CD8-positive, alpha-beta memory T cell (primary cell): ENCODE results near the gene ENOSF1. TPM values are rescaled to one million over a fixed set of nuclear protein-coding genes. Genes with fewer than 3 reads are reported as not detected.

ENCODE experiments used
- CTCF ChIA-PET: fragments of 350-600 bp; sonication (Branson Sonifier 250); formaldehyde crosslinking; loops from one replicate; lab custom pipeline; 2021; ENCODE audit warnings: antibody characterized with exemption; lab: Charles Lee
- POLR2A ChIA-PET: fragments of 350-600 bp; sonication (Branson Sonifier 250); formaldehyde crosslinking; loops from one replicate; lab custom pipeline; 2021; ENCODE audit warnings: antibody characterized with exemption; lab: Charles Lee
- DNase-seq, 5 donors: peaks; one replicate each; pipeline versions ENCODE4 v3.0.0 to v3.0.0-alpha.2; 2020 to 2022; ENCODE audit warnings: mixed read lengths in 1 of 5
- H3K27ac ChIP-seq: one replicate; pipeline ENCODE4 v1.7.0; 2013; ENCODE audit warnings: low read depth, mild to moderate bottlenecking, low read length, moderate library complexity
- H3K27me3 ChIP-seq: 2 replicates; pipeline ENCODE4 v1.7.0; 2013; ENCODE audit warnings: low read length, mild to moderate bottlenecking; ENCODE audit not compliant: insufficient read depth, poor library complexity, severe bottlenecking
- H3K36me3 ChIP-seq: 2 replicates; pipeline ENCODE4 v1.7.0; 2013; ENCODE audit warnings: mild to moderate bottlenecking, low read length, moderate library complexity; ENCODE audit not compliant: insufficient read depth
- H3K4me1 ChIP-seq: 2 replicates; pipeline ENCODE4 v1.7.0; 2013; ENCODE audit warnings: mild to moderate bottlenecking, low read length, moderate library complexity; ENCODE audit not compliant: insufficient read depth
- H3K4me3 ChIP-seq: 2 replicates; pipeline ENCODE4 v1.7.0; 2013; ENCODE audit warnings: mild to moderate bottlenecking, low read length
- H3K9me3 ChIP-seq: 2 replicates; pipeline ENCODE4 v1.7.0; 2013; ENCODE audit warnings: mild to moderate bottlenecking, low read length
- H3K27ac Mint-ChIP-seq, 8 donors: one replicate each; pipeline ENCODE4 v1.8.0; 2020 to 2021; ENCODE audit warnings: mixed read lengths in 8 of 8, mild to moderate bottlenecking in 6 of 8, inconsistent platforms in 3 of 8, moderate library complexity in 3 of 8
- H3K27me3 Mint-ChIP-seq, 2 donors: one replicate each; pipeline ENCODE4 v1.8.0; 2020 to 2021; ENCODE audit warnings: mixed read lengths in 2 of 2, mild to moderate bottlenecking in 1 of 2, moderate library complexity in 1 of 2
- H3K36me3 Mint-ChIP-seq, 3 donors: one replicate each; pipeline ENCODE4 v1.8.0; 2020 to 2021; ENCODE audit warnings: mixed read lengths in 3 of 3, inconsistent platforms in 1 of 3, mild to moderate bottlenecking in 1 of 3
- H3K4me1 Mint-ChIP-seq, 3 donors: one replicate each; pipeline ENCODE4 v1.8.0; 2020 to 2021; ENCODE audit warnings: mixed read lengths in 3 of 3, inconsistent platforms in 1 of 3, mild to moderate bottlenecking in 1 of 3
- H3K4me3 Mint-ChIP-seq, 7 donors: one replicate each; pipeline ENCODE4 v1.8.0; 2020 to 2021; ENCODE audit warnings: mixed read lengths in 7 of 7, mild to moderate bottlenecking in 6 of 7, moderate library complexity in 4 of 7, inconsistent platforms in 2 of 7
- H3K9me3 Mint-ChIP-seq, 5 donors: one replicate each; pipeline ENCODE4 v1.8.0; 2020 to 2022; ENCODE audit warnings: mixed read lengths in 5 of 5, mild to moderate bottlenecking in 3 of 5, moderate library complexity in 2 of 5, inconsistent platforms in 1 of 5
- polyA plus RNA-seq: library from polyadenylated mRNA; unstranded; fragments of 300-500 nt; fragmentation: Illumina TruSeq; gene quantifications from one replicate; pipeline ENCODE4 v1.2.3, GENCODE V29; 2021
- total RNA-seq, 2 experiments: library from RNA; stranded (reverse); gene quantifications; one replicate each; pipeline ENCODE4 v1.2.3, GENCODE V29; 2021

Gene ENOSF1
- total and polyA plus RNA-seq, 3 experiments from 2014 or later = 13.2 to 50.8 (median 45.9) TPM

GRCh38 chr18:670522-670921, 41.9 kb downstream of the ENOSF1 start:
- H3K36me3 ChIP-seq = no peaks in the 10 kb centered on the region
- H3K4me3 Mint-ChIP-seq = no peak overlapping the region
- no peaks in the 10 kb centered on the region for H3K27me3 Mint-ChIP-seq
- no peak overlapping the region for H3K27ac ChIP-seq
- H3K36me3 Mint-ChIP-seq = peaks cover 0 to 57% (median 18%) of the 10 kb centered on the region in 3 donors
- no peaks in the 10 kb centered on the region for H3K9me3 ChIP-seq
- H3K4me1 Mint-ChIP-seq = no peaks in the 10 kb centered on the region
- H3K4me1 ChIP-seq = no peaks in the 10 kb centered on the region
- POLR2A ChIA-PET = interaction anchor here (0.9 kb wide), 1 partner anchor 13 kb away, joined by 3 read pairs; the partner anchor contains the start of gene TYMS
- peak overlapping the region in 3 of 8 donors; percentile 8 to 73 (median 52) for H3K27ac Mint-ChIP-seq
- DNase-seq = no peak
- peaks cover 0 to 2% (median 0%) of the 10 kb centered on the region in 5 donors for H3K9me3 Mint-ChIP-seq
- H3K4me3 ChIP-seq = no peak overlapping the region
- CTCF ChIA-PET = no interaction called here
- H3K27me3 ChIP-seq = no peaks in the 10 kb centered on the region

- Histone ChIP-seq H3K9me3 (no peaks in the 10 kb centered on the region), H3K4me3 (no peak overlapping the region), H3K4me1 (no peaks in the 10 kb centered on the region), H3K27me3 (no peaks in the 10 kb centered on the region), H3K27ac (no peak overlapping the region), H3K36me3 (no peaks in the 10 kb centered on the region)
- DNase-seq = no peak
- ChIA-PET CTCF (no interaction called here), POLR2A (no interaction called here)
- Mint-ChIP-seq H3K4me3 (no peak overlapping the region), H3K27ac (peak overlapping the region in 1 of 8 donors; percentile 20), H3K4me1 (no peaks in the 10 kb centered on the region), H3K27me3 (no peaks in the 10 kb centered on the region), H3K36me3 (peaks cover 0 to 45% (median 18%) of the 10 kb centered on the region in 3 donors), H3K9me3 (peaks cover 0 to 2% (median 0%) of the 10 kb centered on the region in 5 donors)
Observed at GRCh38 chr18:669077-669476, 43.4 kb downstream of the ENOSF1 start.

GRCh38 chr18:668260-668659, 44.2 kb downstream of the ENOSF1 start:
- Histone ChIP-seq H3K4me3 (no peak overlapping the region), H3K27ac (no peak overlapping the region), H3K4me1 (no peaks in the 10 kb centered on the region), H3K27me3 (no peaks in the 10 kb centered on the region), H3K9me3 (no peaks in the 10 kb centered on the region), H3K36me3 (no peaks in the 10 kb centered on the region)
- peaks cover 0 to 38% (median 18%) of the 10 kb centered on the region in 3 donors for H3K36me3 Mint-ChIP-seq
- DNase-seq = no peak
- ChIA-PET POLR2A (no interaction called here), CTCF (no interaction called here)
- H3K27me3 Mint-ChIP-seq = no peaks in the 10 kb centered on the region
- H3K4me3 Mint-ChIP-seq = no peak overlapping the region
- H3K27ac Mint-ChIP-seq = peak overlapping the region in 4 of 8 donors; percentile 17 to 62 (median 26)
- H3K9me3 Mint-ChIP-seq = peaks cover 0 to 2% (median 0%) of the 10 kb centered on the region in 5 donors
- H3K4me1 Mint-ChIP-seq = no peaks in the 10 kb centered on the region

GRCh38 chr18:666628-667027, 45.8 kb downstream of the ENOSF1 start:
- Mint-ChIP-seq H3K36me3 (peaks cover 0 to 26% (median 17%) of the 10 kb centered on the region in 3 donors), H3K9me3 (peaks cover 0 to 6% (median 2%) of the 10 kb centered on the region in 5 donors), H3K27ac (peak overlapping the region in 1 of 8 donors; percentile 63), H3K27me3 (no peaks in the 10 kb centered on the region), H3K4me1 (no peaks in the 10 kb centered on the region), H3K4me3 (no peak overlapping the region)
- H3K4me3 ChIP-seq = no peak overlapping the region
- no peak for DNase-seq
- no peaks in the 10 kb centered on the region for H3K9me3 ChIP-seq
- no peaks in the 10 kb centered on the region for H3K4me1 ChIP-seq
- POLR2A ChIA-PET = no interaction called here
- H3K27ac ChIP-seq = no peak overlapping the region
- H3K27me3 ChIP-seq = no peaks in the 10 kb centered on the region
- CTCF ChIA-PET = no interaction called here
- H3K36me3 ChIP-seq = no peaks in the 10 kb centered on the region

DNA sequence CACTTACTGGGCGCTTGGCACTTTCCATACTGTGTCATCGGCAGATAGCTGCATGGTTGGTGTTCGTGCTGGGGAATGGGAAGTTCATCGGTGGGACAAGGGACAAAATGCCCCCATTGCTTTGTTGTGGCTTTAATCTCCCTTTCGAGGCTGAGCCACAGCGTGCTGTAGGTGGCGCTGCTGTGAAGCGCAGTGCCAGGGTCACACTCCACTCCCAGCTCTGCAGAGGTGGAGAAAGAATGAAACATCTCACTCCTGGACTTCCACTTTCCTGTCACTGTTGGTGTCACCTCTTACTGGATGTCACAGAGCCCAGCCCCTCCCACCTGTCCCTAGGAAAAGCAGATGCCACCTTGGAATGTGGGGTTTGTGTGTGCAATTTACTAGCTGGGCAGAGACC, 46.3 kb downstream of the ENOSF1 start:
- no peaks in the 10 kb centered on the region for H3K4me1 Mint-ChIP-seq
- POLR2A ChIA-PET = no interaction called here
- peaks cover 0 to 1% of the 10 kb centered on the region in 2 donors for H3K27me3 Mint-ChIP-seq
- no peaks in the 10 kb centered on the region for H3K27me3 ChIP-seq
- no peaks in the 10 kb centered on the region for H3K36me3 ChIP-seq
- peak overlapping the region in 1 of 8 donors; percentile 63 for H3K27ac Mint-ChIP-seq
- no peak for DNase-seq
- CTCF ChIA-PET = no interaction called here
- peaks cover 0 to 9% (median 6%) of the 10 kb centered on the region in 5 donors for H3K9me3 Mint-ChIP-seq
- peaks cover 3 to 22% (median 14%) of the 10 kb centered on the region in 3 donors for H3K36me3 Mint-ChIP-seq
- H3K9me3 ChIP-seq = no peaks in the 10 kb centered on the region
- no peak overlapping the region for H3K4me3 Mint-ChIP-seq
- no peaks in the 10 kb centered on the region for H3K4me1 ChIP-seq
- H3K27ac ChIP-seq = no peak overlapping the region
- H3K4me3 ChIP-seq = no peak overlapping the region

- Histone ChIP-seq H3K4me3 (no peak overlapping the region), H3K27me3 (no peaks in the 10 kb centered on the region), H3K9me3 (no peaks in the 10 kb centered on the region), H3K4me1 (peaks cover 4% of the 10 kb centered on the region), H3K36me3 (no peaks in the 10 kb centered on the region), H3K27ac (no peak overlapping the region)
- Mint-ChIP-seq H3K9me3 (peaks cover 0 to 10% (median 6%) of the 10 kb centered on the region in 5 donors), H3K36me3 (peaks cover 0 to 4% (median 0%) of the 10 kb centered on the region in 3 donors), H3K4me3 (no peak overlapping the region), H3K27me3 (peaks cover 13 to 20% of the 10 kb centered on the region in 2 donors), H3K27ac (peak overlapping the region in 1 of 8 donors; percentile 61), H3K4me1 (peaks cover 11 to 15% (median 12%) of the 10 kb centered on the region in 3 donors)
- ChIA-PET CTCF (no interaction called here), POLR2A (no interaction called here)
- DNase-seq = no peak
Observed at GRCh38 chr18:662197-662596, 50.2 kb downstream of the ENOSF1 start.

DNA sequence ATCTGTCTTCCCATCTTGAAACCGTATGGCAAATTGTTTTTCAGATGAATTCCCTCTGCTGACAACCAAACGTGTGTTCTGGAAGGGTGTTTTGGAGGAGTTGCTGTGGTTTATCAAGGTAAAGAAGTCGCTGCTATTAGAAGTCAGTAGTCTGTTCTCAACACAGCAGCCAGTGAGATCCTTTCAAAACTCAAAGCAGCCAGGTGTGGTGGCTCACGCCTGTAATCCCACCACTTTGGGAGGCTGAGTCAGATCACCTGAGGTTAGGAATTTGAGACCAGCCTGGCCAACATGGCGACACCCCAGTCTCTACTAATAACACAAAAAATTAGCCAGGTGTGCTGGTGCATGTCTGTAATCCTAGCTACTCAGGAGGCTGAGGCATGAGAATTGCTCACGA, 52.8 kb downstream of the ENOSF1 start:
- Histone ChIP-seq H3K36me3 (no peaks in the 10 kb centered on the region), H3K9me3 (no peaks in the 10 kb centered on the region), H3K27ac (no peak overlapping the region), H3K4me3 (no peak overlapping the region), H3K4me1 (peaks cover 4% of the 10 kb centered on the region), H3K27me3 (peaks cover 2% of the 10 kb centered on the region)
- CTCF ChIA-PET = no interaction called here
- peaks cover 0 to 8% (median 6%) of the 10 kb centered on the region in 5 donors for H3K9me3 Mint-ChIP-seq
- H3K36me3 Mint-ChIP-seq = peaks cover 0 to 8% (median 0%) of the 10 kb centered on the region in 3 donors
- H3K4me3 Mint-ChIP-seq = peak overlapping the region; percentile 86 to 95 (median 89)
- no peak for DNase-seq
- peak overlapping the region in 2 of 8 donors; percentile 26 to 35 for H3K27ac Mint-ChIP-seq
- POLR2A ChIA-PET = no interaction called here
- H3K4me1 Mint-ChIP-seq = peaks cover 11 to 19% (median 12%) of the 10 kb centered on the region in 3 donors
- peaks cover 30 to 37% of the 10 kb centered on the region in 2 donors for H3K27me3 Mint-ChIP-seq

DNA sequence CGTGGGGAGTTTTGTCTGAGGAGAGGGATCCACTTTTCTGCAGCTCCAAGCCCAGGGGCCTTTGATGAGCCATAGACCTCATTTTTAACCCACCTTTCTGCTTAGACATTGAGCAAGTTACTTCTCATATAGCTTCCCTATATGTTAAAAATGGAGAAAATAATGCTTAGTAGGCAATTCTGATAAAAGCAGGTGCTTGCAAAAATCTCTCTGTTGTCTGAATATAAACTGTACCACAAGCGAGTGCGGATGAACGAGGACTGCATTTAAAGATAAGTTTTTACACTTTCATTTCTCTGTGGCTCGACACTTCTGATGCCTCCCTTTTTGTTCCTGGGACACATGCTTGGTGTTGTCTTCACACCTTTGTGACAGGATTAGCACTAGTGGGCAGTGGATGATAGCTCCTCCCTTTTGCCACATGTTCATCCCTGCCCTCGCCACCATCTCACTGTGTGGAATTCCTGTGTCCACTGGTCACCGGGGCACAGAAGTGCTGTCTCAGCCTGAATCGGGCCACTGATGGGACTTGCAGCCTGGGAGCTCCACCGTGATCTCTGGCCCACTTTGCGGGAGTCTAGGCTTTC, 53.4 kb downstream of the ENOSF1 start:
- H3K4me3 ChIP-seq = peak overlapping the region; percentile 68
- peaks cover 6% of the 10 kb centered on the region for H3K27me3 ChIP-seq
- peaks cover 4% of the 10 kb centered on the region for H3K4me1 ChIP-seq
- CTCF ChIA-PET = no interaction called here
- Mint-ChIP-seq H3K27ac (peak overlapping the region in 3 of 8 donors; percentile 24 to 43 (median 26)), H3K27me3 (peaks cover 30 to 42% of the 10 kb centered on the region in 2 donors), H3K36me3 (peaks cover 0 to 8% (median 0%) of the 10 kb centered on the region in 3 donors), H3K4me3 (peak overlapping the region; percentile 86 to 95 (median 89)), H3K4me1 (peaks cover 11 to 19% (median 12%) of the 10 kb centered on the region in 3 donors), H3K9me3 (peaks cover 0 to 8% (median 6%) of the 10 kb centered on the region in 5 donors)
- no peaks in the 10 kb centered on the region for H3K9me3 ChIP-seq
- POLR2A ChIA-PET = no interaction called here
- DNase-seq = no peak
- peak overlapping the region; percentile 71 for H3K27ac ChIP-seq
- no peaks in the 10 kb centered on the region for H3K36me3 ChIP-seq
